ENCODE results near the gene BAIAP2. TPM values are rescaled to one million over a fixed set of nuclear protein-coding genes. Genes with fewer than 3 reads are reported as not detected.

BAIAP2 gene
- total and polyA plus RNA-seq, 2 donors = 8.4 to 23.1 TPM

- WGBS = 91% methylated on average over 20 of the region's 20 CpGs
- no peak for DNase-seq (ENCODE audit: low read depth in 6 of 9, low spot score in 9 of 9)
- Histone ChIP-seq H3K27ac (ENCODE audit: low read depth in 1 of 2, low read length in 1 of 2) (no peak overlapping the region), H3K36me3 (ENCODE audit: control insufficient read depth in 2 of 2, insufficient read depth in 2 of 2, low read length in 1 of 2) (no peaks in the 10 kb centered on the region), H3K27me3 (ENCODE audit: control insufficient read depth in 2 of 2, insufficient read depth in 1 of 2, low read length in 1 of 2) (no peaks in the 10 kb centered on the region), H3K4me1 (ENCODE audit: control insufficient read depth in 2 of 2, insufficient read depth in 2 of 2, low read length in 2 of 2) (peaks cover 7 to 47% of the 10 kb centered on the region in 2 donors), H3K4me3 (ENCODE audit: low read length in 2 of 2) (no peak overlapping the region), H3K9me3 (ENCODE audit: control insufficient read depth in 2 of 2, insufficient read depth in 1 of 2, low read length in 1 of 2) (no peaks in the 10 kb centered on the region)
These were observed 50.5 kb downstream of the BAIAP2 start for GRCh38 chr17:81085420-81085911.

- Histone ChIP-seq H3K4me1 (ENCODE audit: control insufficient read depth in 2 of 2, insufficient read depth in 2 of 2, low read length in 2 of 2) (peaks cover 7 to 60% of the 10 kb centered on the region in 2 donors), H3K9me3 (ENCODE audit: control insufficient read depth in 2 of 2, insufficient read depth in 1 of 2, low read length in 1 of 2) (no peaks in the 10 kb centered on the region), H3K36me3 (ENCODE audit: control insufficient read depth in 2 of 2, insufficient read depth in 2 of 2, low read length in 1 of 2) (no peaks in the 10 kb centered on the region), H3K27me3 (ENCODE audit: control insufficient read depth in 2 of 2, insufficient read depth in 1 of 2, low read length in 1 of 2) (no peaks in the 10 kb centered on the region), H3K4me3 (ENCODE audit: low read length in 2 of 2) (no peak overlapping the region), H3K27ac (ENCODE audit: low read depth in 1 of 2, low read length in 1 of 2) (no peak overlapping the region)
- DNase-seq (ENCODE audit: low read depth in 6 of 9, low spot score in 9 of 9) = no peak
- WGBS = 92% methylated on average over 32 of the region's 32 CpGs
These were observed 52.0 kb downstream of the BAIAP2 start for GRCh38 chr17:81086789-81087551.

- Histone ChIP-seq H3K9me3 (ENCODE audit: control insufficient read depth in 2 of 2, insufficient read depth in 1 of 2, low read length in 1 of 2) (no peaks in the 10 kb centered on the region), H3K36me3 (ENCODE audit: control insufficient read depth in 2 of 2, insufficient read depth in 2 of 2, low read length in 1 of 2) (no peaks in the 10 kb centered on the region), H3K27ac (ENCODE audit: low read depth in 1 of 2, low read length in 1 of 2) (no peak overlapping the region), H3K4me1 (ENCODE audit: control insufficient read depth in 2 of 2, insufficient read depth in 2 of 2, low read length in 2 of 2) (peaks cover 7 to 80% of the 10 kb centered on the region in 2 donors), H3K27me3 (ENCODE audit: control insufficient read depth in 2 of 2, insufficient read depth in 1 of 2, low read length in 1 of 2) (peaks cover 0 to 12% of the 10 kb centered on the region in 2 donors), H3K4me3 (ENCODE audit: low read length in 2 of 2) (no peak overlapping the region)
- WGBS = 87% methylated on average over 26 of the region's 26 CpGs
- DNase-seq (ENCODE audit: low read depth in 6 of 9, low spot score in 9 of 9) = peak in 4 of 9 donors; percentile 42 to 77 (median 62)
These were observed 55.6 kb downstream of the BAIAP2 start for GRCh38 chr17:81090361-81091136.

- Histone ChIP-seq H3K4me3 (ENCODE audit: low read length in 2 of 2) (no peak overlapping the region), H3K36me3 (ENCODE audit: control insufficient read depth in 2 of 2, insufficient read depth in 2 of 2, low read length in 1 of 2) (no peaks in the 10 kb centered on the region), H3K9me3 (ENCODE audit: control insufficient read depth in 2 of 2, insufficient read depth in 1 of 2, low read length in 1 of 2) (no peaks in the 10 kb centered on the region), H3K27ac (ENCODE audit: low read depth in 1 of 2, low read length in 1 of 2) (no peak overlapping the region), H3K27me3 (ENCODE audit: control insufficient read depth in 2 of 2, insufficient read depth in 1 of 2, low read length in 1 of 2) (peaks cover 0 to 18% of the 10 kb centered on the region in 2 donors), H3K4me1 (ENCODE audit: control insufficient read depth in 2 of 2, insufficient read depth in 2 of 2, low read length in 2 of 2) (peaks cover 7 to 86% of the 10 kb centered on the region in 2 donors)
- 95% methylated on average over 9 of the region's 9 CpGs for WGBS
- no peak for DNase-seq (ENCODE audit: low read depth in 6 of 9, low spot score in 9 of 9)
These were observed 56.2 kb downstream of the BAIAP2 start for GRCh38 chr17:81091154-81091553.

GRCh38 chr17:81091774-81092517, 57.0 kb downstream of the BAIAP2 start:
- no peaks in the 10 kb centered on the region for H3K9me3 ChIP-seq (ENCODE audit: control insufficient read depth in 2 of 2, insufficient read depth in 1 of 2, low read length in 1 of 2)
- H3K4me3 ChIP-seq (ENCODE audit: low read length in 2 of 2) = no peak overlapping the region
- DNase-seq (ENCODE audit: low read depth in 6 of 9, low spot score in 9 of 9) = peak in 1 of 9 donors; percentile 36
- 93% methylated on average over 23 of the region's 23 CpGs for WGBS
- peaks cover 7 to 91% of the 10 kb centered on the region in 2 donors for H3K4me1 ChIP-seq (ENCODE audit: control insufficient read depth in 2 of 2, insufficient read depth in 2 of 2, low read length in 2 of 2)
- no peak overlapping the region for H3K27ac ChIP-seq (ENCODE audit: low read depth in 1 of 2, low read length in 1 of 2)
- peaks cover 0 to 26% of the 10 kb centered on the region in 2 donors for H3K27me3 ChIP-seq (ENCODE audit: control insufficient read depth in 2 of 2, insufficient read depth in 1 of 2, low read length in 1 of 2)
- no peaks in the 10 kb centered on the region for H3K36me3 ChIP-seq (ENCODE audit: control insufficient read depth in 2 of 2, insufficient read depth in 2 of 2, low read length in 1 of 2)

GRCh38 chr17:81092518-81093095, 57.7 kb downstream of the BAIAP2 start:
- peaks cover 7 to 92% of the 10 kb centered on the region in 2 donors for H3K4me1 ChIP-seq (ENCODE audit: control insufficient read depth in 2 of 2, insufficient read depth in 2 of 2, low read length in 2 of 2)
- H3K27ac ChIP-seq (ENCODE audit: low read depth in 1 of 2, low read length in 1 of 2) = no peak overlapping the region
- peaks cover 0 to 30% of the 10 kb centered on the region in 2 donors for H3K27me3 ChIP-seq (ENCODE audit: control insufficient read depth in 2 of 2, insufficient read depth in 1 of 2, low read length in 1 of 2)
- 96% methylated on average over 24 of the region's 24 CpGs for WGBS
- no peaks in the 10 kb centered on the region for H3K9me3 ChIP-seq (ENCODE audit: control insufficient read depth in 2 of 2, insufficient read depth in 1 of 2, low read length in 1 of 2)
- H3K4me3 ChIP-seq (ENCODE audit: low read length in 2 of 2) = no peak overlapping the region
- H3K36me3 ChIP-seq (ENCODE audit: control insufficient read depth in 2 of 2, insufficient read depth in 2 of 2, low read length in 1 of 2) = no peaks in the 10 kb centered on the region
- DNase-seq (ENCODE audit: low read depth in 6 of 9, low spot score in 9 of 9) = no peak

GRCh38 chr17:81093619-81094508, 58.9 kb downstream of the BAIAP2 start:
- WGBS = 86% methylated on average over 21 of the region's 21 CpGs
- H3K9me3 ChIP-seq (ENCODE audit: control insufficient read depth in 2 of 2, insufficient read depth in 1 of 2, low read length in 1 of 2) = no peaks in the 10 kb centered on the region
- H3K4me3 ChIP-seq (ENCODE audit: low read length in 2 of 2) = no peak overlapping the region
- H3K36me3 ChIP-seq (ENCODE audit: control insufficient read depth in 2 of 2, insufficient read depth in 2 of 2, low read length in 1 of 2) = no peaks in the 10 kb centered on the region
- peak overlapping the region in 1 of 2 donors; percentile 73 for H3K27ac ChIP-seq (ENCODE audit: low read depth in 1 of 2, low read length in 1 of 2)
- H3K4me1 ChIP-seq (ENCODE audit: control insufficient read depth in 2 of 2, insufficient read depth in 2 of 2, low read length in 2 of 2) = peaks cover 7 to 90% of the 10 kb centered on the region in 2 donors
- H3K27me3 ChIP-seq (ENCODE audit: control insufficient read depth in 2 of 2, insufficient read depth in 1 of 2, low read length in 1 of 2) = peaks cover 0 to 36% of the 10 kb centered on the region in 2 donors
- DNase-seq (ENCODE audit: low read depth in 6 of 9, low spot score in 9 of 9) = no peak

Measured in thymus (tissue), 11 donors.